Gastroesophageal sphincter (tissue), 4 donors: ENCODE measurements around the gene IL1RAP. TPM values are rescaled to one million over a fixed set of nuclear protein-coding genes. Genes with fewer than 3 reads are reported as not detected.

Source experiments
- ATAC-seq: fragments of 150-250 bp; one replicate; pipeline ENCODE4 v1.9.1; 2016; ENCODE audit warnings: mild to moderate bottlenecking, moderate library complexity
- H3K27ac ChIP-seq, 4 donors: fragments of 200-600 bp; sonication (generic) in 3 of 4; 1 replicate in 3 of 4; 2 replicates in 1 of 4; pipeline ENCODE4 v1.5.1; 2016 to 2019
- H3K27me3 ChIP-seq: fragments of 200-600 bp; sonication (generic); one replicate; pipeline ENCODE4 v1.5.1; 2019
- H3K36me3 ChIP-seq, 2 donors: fragments of 200-600 bp; sonication (generic); one replicate each; pipeline ENCODE4 v1.5.1; 2019; ENCODE audit warnings: control low read depth in 1 of 2
- H3K4me1 ChIP-seq, 3 donors: fragments of 200-600 bp; sonication (generic); 1 replicate in 2 of 3; 2 replicates in 1 of 3; pipeline ENCODE4 v1.5.1; 2016 to 2019; ENCODE audit warnings: control low read depth in 2 of 3
- H3K4me3 ChIP-seq, 2 donors: fragments of 200-600 bp; sonication (generic); one replicate each; pipeline ENCODE4 v1.5.1; 2019; ENCODE audit warnings: mild to moderate bottlenecking in 1 of 2, moderate library complexity in 1 of 2
- H3K9me3 ChIP-seq, 3 donors: fragments of 200-600 bp; sonication (generic); one replicate each; pipeline ENCODE4 v1.5.1; 2017 to 2019; ENCODE audit warnings: control low read depth in 2 of 3
- CTCF ChIP-seq, 4 experiments: fragments of 200-600 bp in 2 of 4; fragments of 450-650 bp in 2 of 4; sonication (generic) in 1 of 4; IDR thresholded peaks; one replicate each; pipeline ENCODE4 v1.5.1; 2017 to 2019; ENCODE audit warnings: antibody characterized with exemption in 4 of 4, mild to moderate bottlenecking in 2 of 4, moderate library complexity in 2 of 4
- EP300 ChIP-seq: sonication (generic); formaldehyde crosslinking; IDR thresholded peaks from one replicate; pipeline ENCODE4 v1.6.1; 2017; ENCODE audit warnings: antibody characterized with exemption, mild to moderate bottlenecking
- POLR2A ChIP-seq, 2 donors: fragments of 450-650 bp; IDR thresholded peaks; one replicate each; pipeline ENCODE4 v1.6.1; 2017; ENCODE audit warnings: antibody characterized with exemption in 2 of 2, mild to moderate bottlenecking in 2 of 2, moderate library complexity in 1 of 2
- POLR2AphosphoS5 ChIP-seq: sonication (generic); formaldehyde crosslinking; IDR thresholded peaks from one replicate; pipeline ENCODE4 v1.6.1; 2017; ENCODE audit warnings: antibody characterized with exemption
- WGBS, 2 donors: methylation state at CpG; one replicate each; pipeline ENCODE4 v1.1.5; 2018; ENCODE audit warnings: low coverage in 1 of 2; 5-methylcytosine and 5-hydroxymethylcytosine counted together
- total RNA-seq, 4 donors: library from RNA; depleted of rRNA; stranded (reverse); fragments of >200 nt; gene quantifications; one replicate each; pipeline ENCODE4 v1.1.0, GENCODE V29; 2016

Gene IL1RAP
- total RNA-seq, 4 donors from 2014 or later = 3.2 to 11.0 (median 5.0) TPM

GRCh38 chr3:190538288-190538687, 24.4 kb downstream of the IL1RAP start:
- peaks cover 0 to 13% (median 8%) of the 10 kb centered on the region in 3 donors for H3K4me1 ChIP-seq
- H3K4me3 ChIP-seq = no peak overlapping the region
- H3K9me3 ChIP-seq = no peaks in the 10 kb centered on the region
- TF ChIP-seq POLR2AphosphoS5 = no peak
- TF ChIP-seq POLR2A (IDR thresholded peaks at IDR 0.05) = no peak
- no peak for TF ChIP-seq CTCF (IDR thresholded peaks at IDR 0.05)
- no peak for TF ChIP-seq EP300
- 84 to 100% methylated on average over 2 of the region's 2 CpGs for WGBS, 2 donors
- no peaks in the 10 kb centered on the region for H3K27me3 ChIP-seq
- no peak for ATAC-seq
- H3K36me3 ChIP-seq = no peaks in the 10 kb centered on the region
- H3K27ac ChIP-seq = no peak overlapping the region

- TF ChIP-seq POLR2AphosphoS5 (no peak), EP300 (no peak), CTCF (IDR thresholded peaks at IDR 0.05) (no peak), POLR2A (IDR thresholded peaks at IDR 0.05) (no peak)
- H3K27me3 ChIP-seq = no peaks in the 10 kb centered on the region
- no peak overlapping the region for H3K4me3 ChIP-seq
- ATAC-seq = no peak
- H3K27ac ChIP-seq = no peak overlapping the region
- H3K36me3 ChIP-seq = no peaks in the 10 kb centered on the region
- H3K9me3 ChIP-seq = no peaks in the 10 kb centered on the region
- H3K4me1 ChIP-seq = peaks cover 0 to under 1% (median under 1%) of the 10 kb centered on the region in 3 donors
- WGBS, 2 donors = 88 to 97% methylated on average over 3 of the region's 3 CpGs
These were observed 25.6 kb downstream of the IL1RAP start for GRCh38 chr3:190539526-190539925.

- no peak overlapping the region for H3K27ac ChIP-seq
- TF ChIP-seq POLR2AphosphoS5 (no peak), EP300 (no peak), CTCF (IDR thresholded peaks at IDR 0.05) (no peak), POLR2A (IDR thresholded peaks at IDR 0.05) (no peak)
- H3K27me3 ChIP-seq = no peaks in the 10 kb centered on the region
- no peaks in the 10 kb centered on the region for H3K4me1 ChIP-seq
- H3K9me3 ChIP-seq = no peaks in the 10 kb centered on the region
- ATAC-seq = no peak
- no peaks in the 10 kb centered on the region for H3K36me3 ChIP-seq
- H3K4me3 ChIP-seq = no peak overlapping the region
These were observed 27.1 kb downstream of the IL1RAP start for GRCh38 chr3:190541008-190541407.

GRCh38 chr3:190541560-190541959, 27.7 kb downstream of the IL1RAP start:
- H3K4me1 ChIP-seq = no peaks in the 10 kb centered on the region
- no peaks in the 10 kb centered on the region for H3K9me3 ChIP-seq
- no peak overlapping the region for H3K4me3 ChIP-seq
- H3K36me3 ChIP-seq = no peaks in the 10 kb centered on the region
- WGBS, 2 donors = 73 to 83% methylated on average over 2 of the region's 2 CpGs
- TF ChIP-seq POLR2AphosphoS5 (no peak), POLR2A (IDR thresholded peaks at IDR 0.05) (no peak), EP300 (no peak), CTCF (IDR thresholded peaks at IDR 0.05) (no peak)
- no peak overlapping the region for H3K27ac ChIP-seq
- H3K27me3 ChIP-seq = no peaks in the 10 kb centered on the region
- ATAC-seq = no peak

GRCh38 chr3:190542846-190543245, 29.0 kb downstream of the IL1RAP start:
- 14 to 42% methylated on average over 1 of the region's 1 CpG for WGBS, 2 donors
- TF ChIP-seq POLR2AphosphoS5 (no peak), EP300 (no peak), CTCF (IDR thresholded peaks at IDR 0.05) (no peak), POLR2A (IDR thresholded peaks at IDR 0.05) (no peak)
- Histone ChIP-seq H3K36me3 (no peaks in the 10 kb centered on the region), H3K4me1 (no peaks in the 10 kb centered on the region), H3K27ac (no peak overlapping the region), H3K9me3 (no peaks in the 10 kb centered on the region), H3K4me3 (no peak overlapping the region), H3K27me3 (no peaks in the 10 kb centered on the region)
- ATAC-seq = no peak
